Mesodermal cell (in vitro differentiated cells): ENCODE measurements around the gene NEK6.

Experiments
- H3K27ac ChIP-seq: 2 replicates; pipeline ENCODE4 v1.7.0; 2013; ENCODE audit warnings: mild to moderate bottlenecking, low read depth, low read length, moderate library complexity; ENCODE audit not compliant: severe bottlenecking
- H3K36me3 ChIP-seq: 2 replicates; pipeline ENCODE4 v1.7.1; 2013; ENCODE audit warnings: mild to moderate bottlenecking, low read length, moderate library complexity; ENCODE audit not compliant: control insufficient read depth, insufficient read depth
- H3K4me1 ChIP-seq: one replicate; pipeline ENCODE4 v1.7.1; 2013; ENCODE audit warnings: mild to moderate bottlenecking, low read length; ENCODE audit not compliant: insufficient read depth, control insufficient read depth, poor library complexity, severe bottlenecking
- H3K4me3 ChIP-seq: 2 replicates; pipeline ENCODE4 v1.7.0; 2013; ENCODE audit warnings: low read length, control low read depth, mild to moderate bottlenecking; ENCODE audit not compliant: insufficient read depth, poor library complexity, severe bottlenecking; ENCODE audit errors: extremely low read depth
- H3K9me3 ChIP-seq: 2 replicates; pipeline ENCODE4 v1.7.1; 2013; ENCODE audit warnings: mild to moderate bottlenecking, low read length, moderate library complexity; ENCODE audit not compliant: control insufficient read depth
- WGBS, 2 experiments: methylation state at CpG; one replicate each; pipeline ENCODE4 v1.1.5; 2013; ENCODE audit warnings: missing lambda C conversion rate in 2 of 2; ENCODE audit not compliant: insufficient coverage in 2 of 2; 5-methylcytosine and 5-hydroxymethylcytosine counted together

The NEK6 gene

GRCh38 chr9:124268661-124269060 is 10.9 kb downstream of the NEK6 start:
- peaks cover 14% of the 10 kb centered on the region for H3K36me3 ChIP-seq
- peaks cover 31% of the 10 kb centered on the region for H3K4me1 ChIP-seq
- H3K4me3 ChIP-seq: no peak overlapping the region
- H3K27ac ChIP-seq: no peak overlapping the region
- 91 to 93% methylated on average over 8 to 9 of the region's 13 CpGs for WGBS, 2 experiments
- H3K9me3 ChIP-seq: no peaks in the 10 kb centered on the region

GRCh38 chr9:124269556-124269955 is 11.8 kb downstream of the NEK6 start:
- Histone ChIP-seq H3K9me3 (no peaks in the 10 kb centered on the region), H3K27ac (no peak overlapping the region), H3K4me3 (no peak overlapping the region), H3K4me1 (peaks cover 24% of the 10 kb centered on the region), H3K36me3 (peaks cover 10% of the 10 kb centered on the region)
- WGBS, 2 experiments: 95% methylated on average over 5 to 6 of the region's 6 CpGs

DNA sequence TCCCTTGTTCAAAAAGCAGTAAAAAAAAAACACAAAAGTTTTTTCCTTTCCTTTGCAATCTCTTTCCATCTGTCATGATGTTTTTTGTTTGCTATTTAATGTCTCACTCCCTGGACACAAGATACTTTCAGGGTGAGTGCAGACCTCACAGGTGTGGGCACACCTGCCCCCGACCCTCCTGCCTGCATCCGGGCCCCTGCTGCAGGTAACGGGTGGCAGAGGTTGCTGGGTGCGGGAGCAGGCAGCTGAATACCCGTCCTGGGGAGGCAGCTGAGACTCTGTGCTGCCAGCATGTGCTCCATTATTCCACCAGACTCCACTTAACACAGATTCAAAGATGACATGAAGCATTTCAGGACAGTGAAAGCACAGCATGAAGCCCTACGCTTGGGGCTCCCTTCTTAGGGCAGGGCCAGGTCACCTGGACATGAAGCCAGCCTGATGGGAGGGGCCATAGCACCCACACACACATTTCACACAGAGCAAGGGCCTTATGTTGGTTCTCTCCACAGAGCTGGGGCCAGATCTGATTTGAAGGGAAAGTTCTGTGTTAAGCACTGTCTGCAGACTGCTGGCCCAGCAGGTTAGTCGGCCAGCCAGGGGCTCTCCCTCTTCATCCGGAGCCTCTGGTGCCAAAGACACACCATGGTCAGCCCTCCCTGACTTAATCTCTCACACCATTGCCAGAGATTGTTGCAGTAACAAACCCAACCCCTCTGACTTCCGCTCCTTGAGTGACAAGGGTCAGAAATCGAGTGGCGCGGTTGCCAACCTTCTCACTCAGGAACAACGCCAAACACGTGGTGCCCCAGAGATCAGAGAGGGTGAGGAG is 13.0 kb downstream of the NEK6 start:
- 92 to 95% methylated on average over 8 to 13 of the region's 14 CpGs for WGBS, 2 experiments
- peaks cover 17% of the 10 kb centered on the region for H3K36me3 ChIP-seq
- H3K4me3 ChIP-seq: no peak overlapping the region
- no peak overlapping the region for H3K27ac ChIP-seq
- no peaks in the 10 kb centered on the region for H3K9me3 ChIP-seq
- H3K4me1 ChIP-seq: peaks cover 28% of the 10 kb centered on the region

DNA sequence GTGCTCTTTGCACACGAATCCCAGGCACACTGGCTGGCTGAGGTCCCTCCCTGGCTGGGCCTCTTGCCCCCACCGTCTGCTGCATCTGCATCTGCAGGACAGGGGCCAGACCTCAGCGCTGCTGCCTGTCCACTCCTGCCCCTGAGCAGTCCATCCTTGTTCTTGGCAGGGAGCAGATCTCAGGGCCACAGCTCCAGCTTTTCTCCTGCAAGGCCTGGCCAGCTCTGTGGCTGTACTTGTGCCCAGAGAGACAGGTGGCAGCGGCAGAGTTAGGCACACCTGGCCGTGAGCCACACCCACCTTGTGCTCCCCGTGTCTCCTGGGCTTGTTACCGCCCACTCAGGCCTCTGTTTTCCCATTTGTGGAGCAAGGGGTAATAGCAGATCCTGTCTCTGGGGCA is 13.9 kb downstream of the NEK6 start:
- peaks cover 17% of the 10 kb centered on the region for H3K36me3 ChIP-seq
- H3K4me3 ChIP-seq: no peak overlapping the region
- H3K9me3 ChIP-seq: no peaks in the 10 kb centered on the region
- WGBS, 2 experiments: 74 to 97% methylated on average over 5 to 7 of the region's 7 CpGs
- H3K27ac ChIP-seq: no peak overlapping the region
- H3K4me1 ChIP-seq: peaks cover 22% of the 10 kb centered on the region

- peaks cover 18% of the 10 kb centered on the region for H3K4me1 ChIP-seq
- no peak overlapping the region for H3K27ac ChIP-seq
Measured at GRCh38 chr9:124272118-124272517, 14.4 kb downstream of the NEK6 start.

DNA sequence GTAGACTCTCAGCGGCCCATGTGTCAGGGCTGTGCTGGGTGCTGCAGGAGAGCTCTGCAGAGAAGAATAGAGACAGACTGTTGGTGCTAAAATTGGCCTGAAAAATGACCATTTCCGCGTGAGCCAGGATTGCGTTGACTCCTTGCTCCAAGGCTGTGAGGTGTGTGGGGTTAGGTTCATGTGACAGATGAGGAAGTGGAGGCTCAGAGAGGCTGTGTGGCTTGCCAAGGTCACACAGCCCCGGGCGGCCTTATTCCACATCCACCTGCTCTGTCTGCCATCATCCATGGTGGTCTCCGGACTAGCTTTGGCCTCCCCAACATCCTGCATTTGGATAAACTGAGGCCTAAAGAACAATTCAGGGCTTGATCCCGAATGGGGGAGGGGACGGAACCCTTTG is 15.2 kb downstream of the NEK6 start:
- H3K27ac ChIP-seq: no peak overlapping the region
- 87 to 93% methylated on average over 9 of the region's 9 CpGs for WGBS, 2 experiments
- H3K4me1 ChIP-seq: peaks cover 20% of the 10 kb centered on the region

More at GRCh38 chr9:124272118-124272517, 14.4 kb downstream of the NEK6 start:
- Histone ChIP-seq H3K9me3 (no peaks in the 10 kb centered on the region), H3K36me3 (peaks cover 17% of the 10 kb centered on the region), H3K4me3 (no peak overlapping the region)
- WGBS, 2 experiments: 86 to 96% methylated on average over 3 to 7 of the region's 7 CpGs

DNA sequence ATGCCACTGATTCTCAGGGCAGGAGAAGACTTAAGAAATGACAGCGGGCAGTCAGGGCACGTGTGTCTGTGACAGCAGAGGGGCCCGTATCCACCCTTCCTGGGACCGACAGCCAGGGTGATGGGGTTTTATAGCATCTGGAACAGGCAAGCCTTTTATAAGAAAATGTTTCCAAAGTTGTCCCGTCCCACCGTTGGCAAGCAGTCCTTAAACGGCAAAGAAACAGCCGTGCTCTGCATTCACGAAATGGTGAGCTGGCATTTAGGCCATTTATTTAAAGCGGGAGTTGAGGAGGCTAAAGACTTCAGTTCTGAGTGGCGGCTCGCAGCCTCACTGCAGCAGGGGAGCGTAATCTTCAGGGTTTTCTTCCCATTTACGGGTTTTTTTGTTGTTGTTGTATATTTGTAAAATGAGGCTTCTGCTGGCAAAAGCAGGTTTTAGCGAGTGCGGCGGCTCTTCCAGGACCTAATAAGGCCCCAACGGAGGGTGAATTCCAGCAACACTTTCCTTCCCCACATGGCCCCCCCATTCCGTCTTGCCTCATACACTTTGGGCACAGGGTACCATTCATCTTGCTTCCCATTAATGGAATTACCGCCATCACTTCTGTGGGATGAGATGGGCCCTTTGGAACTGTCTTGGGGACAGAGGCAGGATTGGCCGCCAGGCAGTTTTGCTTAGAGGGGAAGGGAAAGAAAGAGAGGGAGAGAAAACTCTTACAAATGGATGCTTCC is 15.8 kb downstream of the NEK6 start:
- peaks cover 17% of the 10 kb centered on the region for H3K36me3 ChIP-seq
- H3K4me1 ChIP-seq: peaks cover 24% of the 10 kb centered on the region
- H3K9me3 ChIP-seq: no peaks in the 10 kb centered on the region
- H3K27ac ChIP-seq: no peak overlapping the region
- 94 to 95% methylated on average over 19 to 20 of the region's 21 CpGs for WGBS, 2 experiments
- H3K4me3 ChIP-seq: no peak overlapping the region

More for the DNA sequence above, 15.2 kb downstream of the NEK6 start:
- Histone ChIP-seq H3K4me3 (no peak overlapping the region), H3K9me3 (no peaks in the 10 kb centered on the region), H3K36me3 (peaks cover 17% of the 10 kb centered on the region)

GRCh38 chr9:124274226-124274625 is 16.5 kb downstream of the NEK6 start:
- Histone ChIP-seq H3K9me3 (no peaks in the 10 kb centered on the region), H3K4me3 (no peak overlapping the region), H3K27ac (no peak overlapping the region), H3K36me3 (peaks cover 17% of the 10 kb centered on the region), H3K4me1 (peaks cover 24% of the 10 kb centered on the region)
- WGBS, 2 experiments: 93 to 100% methylated on average over 5 of the region's 6 CpGs

GRCh38 chr9:124274738-124275137 is 17.0 kb downstream of the NEK6 start:
- H3K4me3 ChIP-seq: no peak overlapping the region
- peaks cover 26% of the 10 kb centered on the region for H3K4me1 ChIP-seq
- 90 to 93% methylated on average over 5 to 7 of the region's 7 CpGs for WGBS, 2 experiments
- no peaks in the 10 kb centered on the region for H3K9me3 ChIP-seq
- H3K27ac ChIP-seq: no peak overlapping the region
- peaks cover 19% of the 10 kb centered on the region for H3K36me3 ChIP-seq

DNA sequence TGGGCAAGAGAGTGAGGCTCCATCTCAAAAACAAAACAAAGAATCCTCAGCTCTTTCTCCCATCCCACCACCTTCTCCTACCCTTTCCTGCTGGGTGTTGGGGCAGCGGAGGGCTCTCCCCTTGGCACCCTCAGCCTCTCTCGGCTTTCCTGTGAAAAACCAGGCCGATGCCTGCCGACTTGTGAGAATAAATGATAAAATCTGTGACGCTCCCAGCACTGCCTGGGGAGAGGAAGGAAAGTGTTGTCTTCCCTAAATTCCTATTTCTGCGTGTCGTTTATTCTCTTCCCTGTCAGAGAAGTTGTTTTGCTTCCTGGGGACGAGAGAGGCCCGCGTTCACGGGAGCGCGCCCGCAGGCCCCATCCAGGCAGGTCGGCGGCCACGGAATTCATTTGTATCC is 19.7 kb downstream of the NEK6 start:
- Histone ChIP-seq H3K27ac (no peak overlapping the region), H3K4me1 (peaks cover 25% of the 10 kb centered on the region), H3K9me3 (no peaks in the 10 kb centered on the region), H3K36me3 (peaks cover 14% of the 10 kb centered on the region), H3K4me3 (no peak overlapping the region)
- WGBS, 2 experiments: 93 to 95% methylated on average over 14 to 17 of the region's 17 CpGs
